Epithelial cell of esophagus (primary cell): ENCODE data around the gene QSOX1.
A peak's percentile ranks its signal among the peaks of the same experiment; 100 is the strongest.

Experiments
- DNase-seq: peaks from one replicate; pipeline ENCODE4 v3.0.0; 2010; ENCODE audit warnings: low read depth
- H3K4me3 ChIP-seq: 2 replicates; pipeline ENCODE4 v1.5.1; 2011; ENCODE audit warnings: mild to moderate bottlenecking, low read length, control low read depth
- CTCF ChIP-seq: IDR thresholded peaks from 2 replicates; pipeline ENCODE4 v1.5.1; 2011; ENCODE audit warnings: low read depth, mild to moderate bottlenecking, low read length, control low read depth, inconsistent platforms; ENCODE audit not compliant: insufficient read depth; ENCODE audit errors: missing control alignments

Gene QSOX1

DNA sequence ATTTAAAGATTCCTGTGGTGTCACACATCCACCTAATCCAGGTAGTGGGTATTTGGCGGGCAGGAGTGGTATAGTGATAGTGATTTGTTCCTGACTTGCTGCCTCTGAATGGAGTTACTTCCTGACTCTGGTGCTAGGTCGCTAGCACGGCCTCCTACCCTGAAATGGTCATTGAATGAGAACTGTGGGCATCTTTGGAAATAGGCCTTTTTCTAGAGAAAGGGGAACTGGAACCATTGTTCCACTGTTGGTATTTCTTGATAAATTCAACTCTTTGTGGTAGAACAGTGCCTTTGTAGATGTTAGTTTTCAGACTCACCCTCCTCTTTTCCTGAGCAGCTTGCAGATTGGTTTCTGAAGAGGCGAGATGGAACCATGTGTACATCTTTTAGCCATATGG, 1.5 kb downstream of the QSOX1 start:
- H3K4me3 ChIP-seq: peak overlapping the region; percentile 76
- DNase-seq: no peak
- no peak for TF ChIP-seq CTCF

- H3K4me3 ChIP-seq: peak overlapping the region; percentile 76
- no peak for TF ChIP-seq CTCF
- peak; percentile 72 for DNase-seq
Observed at GRCh38 chr1:180156631-180157091, 2.0 kb downstream of the QSOX1 start.

DNA sequence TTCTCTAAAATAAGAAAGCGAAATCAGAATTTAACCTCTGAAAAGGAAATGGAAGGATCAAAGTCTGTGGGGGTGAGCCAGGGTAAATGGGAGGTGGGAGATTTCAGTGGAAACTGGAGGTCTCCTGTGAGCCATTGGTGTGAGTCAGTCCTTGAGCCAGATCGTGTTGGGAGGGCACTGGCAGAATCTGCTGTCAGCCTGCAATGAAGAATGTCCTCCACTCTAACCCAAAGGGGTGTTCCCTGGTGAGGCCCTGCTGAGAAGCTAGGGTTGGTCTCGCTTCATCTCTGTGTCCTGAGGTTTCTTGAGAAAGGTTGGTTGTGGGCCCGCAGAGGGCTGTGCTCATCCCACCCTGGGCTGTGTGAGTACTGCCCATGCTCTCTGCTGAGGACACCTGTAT, 2.4 kb downstream of the QSOX1 start:
- no peak for DNase-seq
- no peak for TF ChIP-seq CTCF

DNA sequence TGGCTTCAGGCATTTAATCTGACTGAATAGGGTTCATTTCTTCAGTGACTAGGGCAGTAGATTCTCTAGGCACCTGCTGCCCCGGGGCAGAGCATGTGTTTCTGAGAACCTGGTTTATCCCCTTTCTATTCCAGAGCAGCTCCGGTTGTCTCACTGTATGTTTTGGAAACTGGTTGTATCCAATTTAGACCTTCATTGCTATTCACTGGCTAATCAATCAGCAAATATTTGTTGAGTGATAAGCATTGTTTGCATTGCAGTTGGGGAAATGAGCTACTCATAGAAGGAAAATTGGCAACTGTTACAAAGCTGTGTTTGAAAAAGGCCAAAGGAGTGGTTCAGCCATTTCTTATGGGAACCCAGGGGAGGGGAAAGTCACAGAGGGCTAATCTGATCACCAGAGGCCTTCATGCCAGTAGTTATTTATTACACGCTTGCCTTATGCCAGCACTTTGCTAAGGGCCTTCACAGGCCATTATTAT, 2.9 kb downstream of the QSOX1 start:
- TF ChIP-seq CTCF: no peak
- no peak for DNase-seq
- no peak overlapping the region for H3K4me3 ChIP-seq

More for the DNA sequence above, 2.4 kb downstream of the QSOX1 start:
- peak overlapping the region; percentile 2 for H3K4me3 ChIP-seq

DNA sequence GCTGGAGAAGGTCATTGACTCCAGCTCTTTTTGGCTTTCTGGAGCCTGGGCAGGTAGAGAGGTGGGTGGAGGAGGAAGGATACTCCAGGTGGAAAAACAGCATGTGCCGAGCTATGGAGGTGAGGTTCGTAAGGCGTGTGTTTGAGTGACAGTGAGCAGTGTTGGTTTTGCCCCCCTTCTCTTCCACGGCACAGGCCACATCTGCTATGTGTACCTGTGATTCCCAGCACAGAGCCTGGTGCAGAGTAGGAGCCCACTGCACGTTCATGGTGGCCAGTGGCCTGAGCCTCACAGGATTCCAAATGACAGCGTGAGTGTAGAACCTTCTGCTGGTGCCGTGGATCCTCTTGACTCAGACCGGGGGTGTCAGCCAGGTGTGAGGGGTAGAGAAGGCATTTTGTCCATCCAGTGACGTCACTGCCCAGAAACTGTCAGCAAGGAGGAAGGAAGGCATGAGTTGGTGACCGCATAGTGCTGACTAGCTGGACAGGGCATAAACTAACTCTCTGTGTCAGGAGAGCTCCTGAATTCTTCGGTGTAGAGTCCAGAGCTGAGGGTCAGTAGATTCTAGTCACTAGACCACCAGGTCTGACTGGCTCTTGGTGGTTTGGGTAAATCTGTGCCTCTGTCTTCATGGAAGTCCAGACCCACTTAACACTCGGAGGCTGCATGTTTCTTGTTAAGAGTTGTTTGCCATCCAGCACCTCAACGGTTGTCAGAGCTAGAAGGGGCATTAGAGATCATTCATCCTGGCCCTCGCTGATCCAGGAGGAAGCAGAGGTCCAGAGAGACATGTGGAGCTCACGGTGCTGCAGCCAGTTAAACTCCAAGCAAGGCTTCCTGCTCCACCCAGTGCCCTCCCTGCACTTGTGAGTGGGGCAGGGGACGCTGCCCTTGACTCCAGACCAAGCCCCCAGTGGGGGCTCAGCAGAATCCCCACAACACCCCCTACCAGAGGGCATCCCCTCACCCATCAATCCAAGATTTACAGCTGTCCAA, 3.8 kb downstream of the QSOX1 start:
- DNase-seq: no peak
- H3K4me3 ChIP-seq: no peak overlapping the region
- TF ChIP-seq CTCF: no peak

DNA sequence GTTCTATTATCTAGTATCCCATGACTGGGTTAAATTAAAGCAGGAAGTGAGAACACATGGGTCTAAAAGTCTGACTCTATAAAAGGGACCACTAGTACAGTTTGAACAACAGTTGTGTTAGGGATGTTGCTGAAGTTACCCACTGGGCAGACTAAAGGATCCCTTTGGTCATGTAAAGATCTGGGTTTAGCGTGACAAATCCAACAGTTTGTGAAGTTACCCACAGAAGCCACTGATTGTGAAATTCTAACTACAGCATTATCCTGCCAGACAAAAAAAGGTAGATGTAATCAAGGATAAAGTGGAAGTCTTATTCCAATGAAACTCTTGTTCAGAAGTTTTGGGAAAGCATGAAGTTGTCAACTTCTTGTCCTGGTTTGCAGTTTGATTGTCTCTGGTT, 5.7 kb downstream of the QSOX1 start:
- no peak for DNase-seq
- H3K4me3 ChIP-seq: no peak overlapping the region
- no peak for TF ChIP-seq CTCF
